OCI-LY7 (cell line): ENCODE data around the gene CAV3. TPM values are rescaled to one million over a fixed set of nuclear protein-coding genes. Genes with fewer than 3 reads are reported as not detected.

Experiments
- BruUV-seq: library from RNA; stranded (reverse); fragments of 400-500 nt; replicated peaks from 2 replicates; lab custom pipeline; 2021; lab: Mats Ljungman, UMichigan
- CTCF ChIA-PET: fragments of 300-600 bp; sonication (Branson Sonifier 250); formaldehyde crosslinking; loops from one replicate; lab custom pipeline; 2022; ENCODE audit warnings: antibody characterized with exemption; ENCODE audit not compliant: unreplicated experiment; lab: Charles Lee
- POLR2A ChIA-PET: fragments of 300-600 bp; sonication (Branson Sonifier 250); formaldehyde crosslinking; loops from one replicate; lab custom pipeline; 2022; ENCODE audit warnings: antibody characterized with exemption; lab: Charles Lee
- DNase-seq: peaks from one replicate; pipeline ENCODE4 v3.0.0-alpha.2; 2015; ENCODE audit warnings: low spot score
- H2AFZ ChIP-seq: fragments of 200-600 bp; sonication (generic), shearing (Covaris generic); 2 replicates; pipeline ENCODE4 v1.6.1; 2014; ENCODE audit warnings: mild to moderate bottlenecking, antibody characterized with exemption, low read length, moderate library complexity
- H3K27ac ChIP-seq: fragments of 200-600 bp; sonication (generic); 2 replicates; pipeline ENCODE4 v1.5.1; 2014; ENCODE audit warnings: mixed run types, low read depth, mild to moderate bottlenecking, moderate library complexity, low read length, inconsistent platforms; ENCODE audit not compliant: poor library complexity, severe bottlenecking
- H3K36me3 ChIP-seq: fragments of 200-600 bp; sonication (generic); 2 replicates; pipeline ENCODE4 v1.6.1; 2014; ENCODE audit warnings: mild to moderate bottlenecking, antibody characterized with exemption, low read length, moderate library complexity, mixed read lengths; ENCODE audit not compliant: insufficient read depth
- H3K4me1 ChIP-seq: fragments of 200-600 bp; sonication (generic); 2 replicates; pipeline ENCODE4 v1.5.1; 2014; ENCODE audit warnings: mild to moderate bottlenecking, low read length; ENCODE audit not compliant: insufficient read depth, poor library complexity, severe bottlenecking
- H3K4me2 ChIP-seq: fragments of 200-600 bp; sonication (generic); 2 replicates; pipeline ENCODE4 v1.6.1; 2014; ENCODE audit warnings: mild to moderate bottlenecking, low read length
- H3K4me3 ChIP-seq: fragments of 200-600 bp; sonication (generic); 2 replicates; pipeline ENCODE4 v1.5.1; 2014; ENCODE audit warnings: mild to moderate bottlenecking, low read depth, low read length; ENCODE audit not compliant: poor library complexity, severe bottlenecking
- H3K79me2 ChIP-seq: fragments of 200-600 bp; sonication (generic); 2 replicates; pipeline ENCODE4 v1.6.1; 2016; ENCODE audit warnings: low read depth, mild to moderate bottlenecking, low read length, moderate library complexity, mixed read lengths; ENCODE audit not compliant: insufficient read depth
- H3K9me2 ChIP-seq: fragments of 200-600 bp; sonication (generic); 2 replicates; pipeline ENCODE4 v1.6.1; 2016; ENCODE audit warnings: mild to moderate bottlenecking, low read length, mixed read lengths; ENCODE audit not compliant: insufficient read depth
- H3K9me3 ChIP-seq: fragments of 200-600 bp; sonication (generic); 2 replicates; pipeline ENCODE4 v1.6.1; 2014; ENCODE audit warnings: mild to moderate bottlenecking, mixed run types, low read length, mixed read lengths
- H4K20me1 ChIP-seq: fragments of 200-600 bp; sonication (generic); 2 replicates; pipeline ENCODE4 v1.6.1; 2014; ENCODE audit warnings: mild to moderate bottlenecking, antibody characterized with exemption, low read length, moderate library complexity, mixed read lengths; ENCODE audit not compliant: insufficient read depth
- EZH2phosphoT487 ChIP-seq: fragments of 200-600 bp; sonication (generic); IDR thresholded peaks from 2 replicates; pipeline ENCODE4 v1.6.1; 2018; ENCODE audit warnings: low read depth, borderline replicate concordance, mild to moderate bottlenecking, mixed run types, antibody characterized with exemption, low read length, moderate library complexity, mixed read lengths
- intact Hi-C: fragments of 100-400 bp; cut with micrococcal nuclease; formaldehyde crosslinking; loops from one replicate; pipeline ENCODE4 v1.10.0; 2022; ENCODE audit not compliant: unreplicated experiment
- total RNA-seq, 2 experiments: library from RNA; depleted of rRNA in 1 of 2; stranded (reverse); fragments of >200 nt in 1 of 2; shearing (Covaris generic) in 1 of 2; gene quantifications; 2 replicates each; pipeline ENCODE4 v1.2.3, GENCODE V29; 2014 to 2022
- TF ChIP-seq, protein P1 (sequence below): fragments of 200-600 bp; sonication (generic); conservative IDR thresholded peaks from 2 replicates; pipeline ENCODE4 v1.5.1; 2014; ENCODE audit warnings: mild to moderate bottlenecking, antibody characterized with exemption, low read length, moderate library complexity, mixed read lengths

The CAV3 gene
- total RNA-seq, 2 experiments from 2014 or later: not detected

DNA sequence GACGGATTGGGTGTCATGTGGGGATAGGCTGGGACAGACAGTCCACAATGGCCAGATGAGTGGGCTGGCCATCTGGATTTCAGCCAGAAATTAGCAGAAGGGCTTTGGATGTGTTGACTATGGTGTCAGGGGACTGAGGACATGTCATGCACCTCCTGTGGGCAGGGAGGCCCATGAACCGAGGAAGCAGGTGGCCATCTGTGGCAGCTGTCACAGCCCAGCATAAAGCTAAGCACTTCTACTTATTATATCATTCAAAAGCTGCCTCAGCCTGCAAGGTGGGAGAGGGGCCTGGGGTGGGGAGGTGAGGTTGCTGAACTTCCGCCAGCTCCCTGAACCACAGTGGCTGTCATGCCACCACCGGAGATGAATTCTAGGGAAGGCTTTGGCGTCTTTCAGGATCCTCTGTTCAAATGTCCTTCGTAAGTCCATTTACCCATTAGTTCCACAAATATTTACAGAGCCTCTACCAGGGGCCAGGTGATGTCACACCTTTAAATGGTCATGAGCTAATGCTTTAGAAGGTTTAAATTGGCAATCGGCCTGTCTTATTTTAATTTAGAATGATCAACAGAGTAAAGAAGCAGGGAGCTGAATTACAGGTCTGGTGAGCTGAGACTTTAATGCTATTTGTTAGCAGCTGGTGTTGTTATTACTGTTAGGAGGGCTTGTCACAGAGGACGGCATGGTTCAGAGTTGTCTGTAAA is 23.6 kb upstream of the CAV3 start:
- Histone ChIP-seq H3K27ac (no peak overlapping the region), H3K4me3 (no peak overlapping the region), H3K4me2 (no peak overlapping the region), H3K36me3 (no peaks in the 10 kb centered on the region), H3K9me3 (no peaks in the 10 kb centered on the region), H4K20me1 (no peaks in the 10 kb centered on the region), H3K79me2 (no peaks in the 10 kb centered on the region), H3K4me1 (no peaks in the 10 kb centered on the region), H2AFZ (no peak overlapping the region), H3K9me2 (no peaks in the 10 kb centered on the region)
- no TSS peak for BruUV-seq
- DNase-seq: no peak
- intact Hi-C loops: no loop called here
- ChIA-PET CTCF (no interaction called here), POLR2A (no interaction called here)
- TF ChIP-seq, protein P1, sequence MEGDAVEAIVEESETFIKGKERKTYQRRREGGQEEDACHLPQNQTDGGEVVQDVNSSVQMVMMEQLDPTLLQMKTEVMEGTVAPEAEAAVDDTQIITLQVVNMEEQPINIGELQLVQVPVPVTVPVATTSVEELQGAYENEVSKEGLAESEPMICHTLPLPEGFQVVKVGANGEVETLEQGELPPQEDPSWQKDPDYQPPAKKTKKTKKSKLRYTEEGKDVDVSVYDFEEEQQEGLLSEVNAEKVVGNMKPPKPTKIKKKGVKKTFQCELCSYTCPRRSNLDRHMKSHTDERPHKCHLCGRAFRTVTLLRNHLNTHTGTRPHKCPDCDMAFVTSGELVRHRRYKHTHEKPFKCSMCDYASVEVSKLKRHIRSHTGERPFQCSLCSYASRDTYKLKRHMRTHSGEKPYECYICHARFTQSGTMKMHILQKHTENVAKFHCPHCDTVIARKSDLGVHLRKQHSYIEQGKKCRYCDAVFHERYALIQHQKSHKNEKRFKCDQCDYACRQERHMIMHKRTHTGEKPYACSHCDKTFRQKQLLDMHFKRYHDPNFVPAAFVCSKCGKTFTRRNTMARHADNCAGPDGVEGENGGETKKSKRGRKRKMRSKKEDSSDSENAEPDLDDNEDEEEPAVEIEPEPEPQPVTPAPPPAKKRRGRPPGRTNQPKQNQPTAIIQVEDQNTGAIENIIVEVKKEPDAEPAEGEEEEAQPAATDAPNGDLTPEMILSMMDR: no peak
- TF ChIP-seq EZH2phosphoT487: no peak

- no peak for DNase-seq
- H3K36me3 ChIP-seq: no peaks in the 10 kb centered on the region
- no peaks in the 10 kb centered on the region for H3K9me2 ChIP-seq
- H3K4me2 ChIP-seq: no peak overlapping the region
- ChIA-PET POLR2A (interaction anchor here (0.6 kb wide), 1 partner anchor 537 kb away, joined by 4 read pairs; no protein-coding TSS in a partner anchor), CTCF (interaction anchor here (0.6 kb wide), 2 partner anchors 72 to 422 kb away, joined by 3 read pairs; no protein-coding TSS in a partner anchor)
- no TSS peak for BruUV-seq
- no peaks in the 10 kb centered on the region for H3K9me3 ChIP-seq
- no peaks in the 10 kb centered on the region for H3K4me1 ChIP-seq
- no peak overlapping the region for H2AFZ ChIP-seq
- intact Hi-C loops: no loop called here
- no peak overlapping the region for H3K4me3 ChIP-seq
- no peaks in the 10 kb centered on the region for H3K79me2 ChIP-seq
- no peak overlapping the region for H3K27ac ChIP-seq
- TF ChIP-seq, protein P1: no peak
- TF ChIP-seq EZH2phosphoT487: no peak
- no peaks in the 10 kb centered on the region for H4K20me1 ChIP-seq
Observed at GRCh38 chr3:8712045-8712907, 21.3 kb upstream of the CAV3 start.
